Activated T-cell treated with anti-CD3 and anti-CD28 coated beads, Interleukin-2, amount 50 U/mL, for 48 hours (primary cell): Measurements from ENCODE around the gene HLA-DQA2.
"Not testable (repeated sequence)": the region's sequence is repeated elsewhere in the genome, so short reads cannot be mapped to it uniquely, and the experiment has no call there.

Experiments used
- DNase-seq, 2 experiments: peaks; one replicate each; pipeline ENCODE4 v3.0.0-alpha.2; 2020

The HLA-DQA2 gene

DNA sequence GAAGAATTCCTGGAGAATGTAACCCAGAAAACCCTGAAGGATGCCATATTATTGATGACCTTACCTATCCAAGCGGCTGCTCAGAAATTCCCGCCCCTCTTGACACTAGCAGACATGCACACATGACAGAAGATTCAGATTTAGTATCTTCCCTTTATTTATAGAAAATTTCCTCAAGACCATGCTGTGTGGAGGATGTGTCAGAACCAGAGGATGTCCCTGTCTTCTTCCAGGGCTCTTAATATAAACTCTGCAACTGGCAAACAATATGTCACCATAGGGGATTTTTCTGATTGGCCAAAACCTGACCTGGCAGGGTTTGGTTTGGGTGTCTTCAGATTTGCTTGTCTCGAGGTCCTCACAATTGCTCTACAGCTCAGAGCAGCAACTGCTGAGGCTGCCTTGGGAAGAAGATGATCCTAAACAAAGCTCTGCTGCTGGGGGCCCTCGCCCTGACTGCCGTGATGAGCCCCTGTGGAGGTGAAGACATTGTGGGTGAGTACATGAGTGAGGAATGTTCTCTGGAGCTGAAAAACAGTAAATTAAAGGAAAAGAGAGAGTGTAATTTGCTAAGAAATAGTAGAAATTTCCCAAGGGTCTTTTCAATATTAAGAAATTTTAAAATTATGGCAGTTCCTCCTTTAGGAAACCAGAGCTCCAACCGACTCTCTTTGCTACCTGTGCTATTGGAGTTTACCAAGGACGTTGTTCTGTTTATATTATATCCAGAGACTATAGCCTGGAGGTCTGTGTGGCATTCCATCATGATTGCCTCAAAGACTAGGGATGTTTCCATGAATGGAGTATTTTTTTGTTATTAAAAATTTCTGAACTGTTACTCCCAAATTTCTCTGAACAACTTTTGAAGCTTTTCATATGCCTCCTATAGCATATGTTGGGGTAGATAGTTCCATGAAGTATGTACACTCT, at the start of gene HLA-DQA2:
Gene HLA-DQA2 (plus strand): TSS at position 361 of the 930 bp plus-strand sequence. CDS start 53 bp downstream, at position 414.
- DNase-seq: no peak

DNA sequence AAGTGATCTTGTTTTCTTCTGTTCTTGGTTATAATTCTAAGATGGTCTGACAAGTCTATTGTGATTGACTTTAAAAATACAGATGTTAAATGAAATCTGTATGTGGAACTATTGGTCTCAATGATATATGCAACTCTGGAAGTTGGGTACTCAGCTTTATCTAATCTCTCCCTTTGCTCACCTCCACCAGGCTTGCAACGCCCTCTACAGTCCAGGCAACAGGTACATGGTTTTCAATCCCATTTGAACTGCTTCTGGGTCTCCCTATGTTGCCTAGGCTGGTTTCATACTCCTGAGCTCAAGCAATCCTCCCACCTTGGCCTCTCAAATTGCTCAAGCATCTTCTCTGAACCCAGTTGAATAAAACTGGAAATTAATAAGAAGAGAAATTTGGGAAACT, 49.2 kb upstream of the HLA-DQA2 start:
- DNase-seq: peak; percentile 45 to 50

DNA sequence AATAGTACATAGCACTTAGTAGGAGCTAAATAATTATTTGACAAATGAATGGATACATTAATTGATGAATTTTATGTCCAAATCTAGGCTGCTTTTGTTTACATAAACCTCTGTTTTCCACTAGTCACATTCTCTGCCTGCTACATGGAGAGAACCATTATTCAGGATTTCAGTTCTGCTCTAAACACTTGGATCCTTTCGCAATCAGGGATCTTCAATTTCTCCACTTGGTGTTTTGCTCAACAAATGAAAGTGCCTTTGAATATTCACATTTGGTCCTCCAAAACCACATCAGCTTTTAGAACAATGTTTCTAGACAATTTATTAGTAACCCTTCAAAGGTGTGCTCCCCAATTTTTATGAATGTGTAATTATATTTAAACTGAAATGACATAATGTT, 44.2 kb upstream of the HLA-DQA2 start:
- no peak for DNase-seq

DNA sequence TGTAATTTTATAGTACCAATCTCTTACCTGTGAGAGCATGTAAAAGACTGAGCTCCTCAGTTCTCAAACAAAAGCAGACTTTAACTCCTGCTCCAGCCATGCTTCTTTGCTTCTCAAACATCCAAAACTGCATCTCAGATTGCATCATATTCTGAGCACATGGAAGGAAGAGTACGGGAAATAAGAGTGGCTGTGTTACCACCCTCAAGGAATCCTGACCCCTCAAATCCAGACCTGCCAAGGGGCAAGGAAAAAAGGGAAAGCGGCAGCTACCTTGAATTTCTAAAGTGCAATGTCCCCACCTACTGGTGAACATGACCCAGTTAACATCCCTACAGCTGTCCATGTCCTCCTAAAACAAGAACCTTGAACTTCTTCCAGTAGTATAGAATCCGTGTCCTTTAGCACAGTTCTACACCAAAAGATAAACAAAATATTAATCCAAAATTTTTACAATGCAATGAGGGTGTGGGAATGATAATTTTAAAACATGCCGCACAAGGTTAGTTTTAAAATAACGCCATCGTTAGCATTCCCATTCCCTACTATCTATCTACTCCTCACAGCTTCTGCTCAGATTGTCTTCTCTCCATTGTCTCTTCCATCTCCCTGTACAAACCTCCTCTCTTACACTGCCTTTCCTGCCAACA, 40.7 kb upstream of the HLA-DQA2 start:
- peak in 1 of 2 experiments; percentile 30 for DNase-seq

DNA sequence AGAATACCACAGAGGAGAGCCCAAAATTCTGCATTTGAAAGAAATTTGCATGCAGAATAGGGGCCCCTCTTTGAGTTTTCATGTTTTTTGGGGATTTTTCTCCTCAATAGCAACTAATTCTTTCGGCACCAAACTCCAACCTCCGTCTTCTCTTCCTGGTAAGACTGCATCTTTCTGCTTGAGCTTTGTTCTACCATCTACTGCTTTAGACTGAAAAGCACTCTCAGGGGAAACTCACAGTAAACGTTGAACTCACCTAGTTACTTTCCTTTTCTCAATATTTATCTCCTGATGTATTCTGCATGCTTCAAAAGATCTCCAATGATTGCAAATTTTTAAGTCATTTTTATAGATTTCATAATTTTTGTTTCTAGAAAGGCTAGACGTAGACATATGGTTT, 37.8 kb upstream of the HLA-DQA2 start:
- no peak for DNase-seq

DNA sequence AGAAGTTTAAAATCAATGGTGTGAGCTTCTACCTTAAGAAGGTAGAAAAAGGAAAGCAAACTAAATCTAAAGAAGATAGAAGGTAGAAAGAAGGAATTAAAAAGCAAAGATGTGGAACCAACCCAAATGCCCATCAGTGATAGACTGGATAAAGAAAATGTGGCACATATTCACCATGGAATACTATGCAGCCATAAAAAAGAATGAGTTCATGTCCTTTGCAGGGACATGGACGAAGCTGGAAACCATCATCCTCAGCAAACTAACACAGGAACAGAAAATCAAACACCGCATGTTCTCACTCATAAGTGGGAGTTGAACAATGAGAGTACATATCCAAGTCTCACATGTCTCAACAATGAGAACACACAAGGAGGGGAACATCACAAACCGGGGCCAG, 36.0 kb upstream of the HLA-DQA2 start:
- DNase-seq: not testable (repeated sequence)

DNA sequence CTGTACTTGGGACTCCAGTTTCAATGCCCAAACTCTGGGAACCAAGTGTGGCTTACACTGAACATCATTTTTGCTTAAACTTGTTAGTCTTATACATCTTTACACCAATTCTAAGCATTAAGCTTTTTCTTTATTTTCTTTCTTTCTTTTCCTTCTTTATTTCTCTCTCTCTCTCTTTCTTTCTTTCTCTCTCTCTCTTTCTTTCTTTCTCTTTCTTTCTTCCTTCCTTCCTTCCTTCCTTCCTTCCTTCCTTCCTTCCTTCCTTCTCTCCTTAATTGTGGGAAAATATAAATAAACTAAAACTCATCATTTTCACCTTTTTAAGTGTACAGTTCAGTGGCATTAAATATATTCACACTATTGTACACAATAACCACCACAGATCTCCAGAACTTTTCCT, 31.6 kb upstream of the HLA-DQA2 start:
- DNase-seq: no peak

DNA sequence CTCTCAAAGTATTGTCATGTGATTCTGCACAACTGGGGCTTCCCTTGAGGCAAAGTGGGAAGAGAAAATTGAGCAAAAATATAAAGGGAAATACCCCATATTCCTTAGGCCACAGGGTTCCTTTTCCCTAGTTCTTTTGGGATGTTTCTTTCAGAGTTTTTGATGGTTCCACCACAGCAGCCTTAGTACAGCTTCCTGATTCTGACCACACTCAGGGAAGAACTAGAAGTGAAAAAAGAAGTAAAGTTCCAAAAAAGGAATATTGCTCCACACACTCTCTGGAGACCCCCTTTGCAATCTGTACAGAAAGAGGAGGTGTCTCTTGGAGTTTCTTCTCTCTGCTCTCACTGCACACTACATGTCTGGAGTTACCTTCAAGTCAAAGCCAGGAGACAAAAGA, 27.9 kb upstream of the HLA-DQA2 start:
- DNase-seq: no peak

DNA sequence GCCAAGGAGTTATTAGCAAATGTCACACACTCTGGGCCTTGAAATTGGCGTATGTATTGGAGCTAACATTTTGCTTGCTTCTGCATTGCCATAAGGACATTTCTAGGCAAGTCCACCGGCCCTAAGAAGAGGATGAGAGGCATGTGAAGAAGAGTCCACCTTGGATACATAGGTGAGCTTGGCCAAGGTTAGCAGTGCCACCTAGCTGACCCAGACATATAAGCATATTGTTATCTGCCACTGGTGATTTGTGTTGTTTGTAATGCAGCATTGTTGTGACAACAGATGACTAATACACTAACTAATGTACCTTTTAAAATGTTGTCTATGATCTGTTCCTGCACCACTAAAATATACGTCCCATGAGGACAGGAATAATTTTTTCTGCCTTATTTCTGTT, 24.8 kb upstream of the HLA-DQA2 start:
- DNase-seq: no peak

DNA sequence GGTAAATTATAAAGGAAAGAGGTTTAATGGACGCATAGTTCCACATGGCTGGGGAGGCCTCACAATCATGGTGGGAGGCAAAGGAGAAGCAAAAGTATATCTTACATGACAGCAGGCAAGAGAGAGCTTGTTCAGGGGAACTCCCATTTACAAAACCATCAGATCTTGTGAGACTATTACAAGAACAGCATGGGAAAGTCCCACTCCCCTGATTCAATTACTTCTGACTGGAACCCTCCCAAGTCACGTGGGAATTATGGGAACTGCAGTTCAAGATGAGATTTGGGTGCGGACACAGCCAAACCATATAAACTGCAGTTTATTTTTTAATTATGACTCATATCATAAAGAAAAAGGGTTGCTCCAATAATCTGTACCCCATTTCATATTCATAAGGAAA, 22.3 kb upstream of the HLA-DQA2 start:
- no peak for DNase-seq

DNA sequence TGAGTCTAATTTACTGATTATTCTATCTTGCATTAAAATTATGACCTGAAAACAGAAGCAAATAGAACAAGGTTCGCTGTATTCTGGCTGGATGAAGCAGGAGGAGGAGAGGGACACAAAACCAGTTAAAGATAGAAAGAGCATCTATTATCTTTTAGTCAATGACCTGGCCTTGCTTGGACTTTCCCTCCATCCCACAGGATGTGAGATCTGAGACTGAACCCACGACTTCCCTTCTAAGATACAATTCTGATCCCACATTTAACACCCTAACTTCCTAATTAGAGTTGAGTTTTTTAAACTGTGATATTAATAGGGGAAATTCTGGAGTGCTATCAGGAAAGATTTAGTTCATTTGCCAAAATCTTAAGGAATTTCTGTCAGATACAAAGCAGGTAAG, 3.1 kb upstream of the HLA-DQA2 start:
- DNase-seq: no peak

DNA sequence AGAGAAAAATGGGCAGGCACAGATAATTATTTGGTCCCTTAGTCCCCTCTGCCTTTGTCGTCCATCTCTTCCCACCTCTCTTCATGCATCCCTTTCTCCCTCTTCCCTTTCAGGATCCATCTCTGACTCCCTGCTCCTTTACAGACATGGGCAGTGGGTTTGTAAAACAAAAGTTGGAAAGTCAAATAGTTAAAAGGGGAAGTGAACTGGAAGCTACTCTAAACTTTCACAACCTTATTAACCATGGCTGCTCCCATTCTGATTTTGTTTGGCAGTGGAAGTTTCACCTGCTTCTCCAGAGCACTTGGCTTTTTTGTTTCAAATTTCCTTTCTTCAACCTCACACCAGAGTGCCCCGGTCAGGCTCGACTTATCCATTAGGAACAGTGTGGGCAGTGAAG, 1.2 kb downstream of the HLA-DQA2 start:
- no peak for DNase-seq

DNA sequence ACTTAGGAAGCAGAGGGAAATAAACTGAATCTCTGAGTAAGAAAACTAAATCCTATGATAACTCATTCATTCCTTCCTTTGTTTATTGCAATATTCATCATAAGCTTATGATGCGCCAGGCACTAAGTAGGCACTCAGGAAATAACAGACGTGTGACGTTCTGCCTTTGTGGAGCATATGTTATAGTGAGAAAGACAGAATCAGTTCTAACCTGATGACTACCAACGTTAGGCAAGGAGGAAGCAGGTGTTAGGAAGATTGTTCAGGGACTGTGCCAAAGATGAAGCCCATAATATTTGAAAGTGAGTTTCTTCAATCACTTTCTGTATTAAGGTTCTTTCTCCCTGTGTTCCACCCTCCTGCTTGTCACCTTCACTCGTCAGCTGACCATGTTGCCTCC, 3.6 kb downstream of the HLA-DQA2 start:
- DNase-seq: no peak

DNA sequence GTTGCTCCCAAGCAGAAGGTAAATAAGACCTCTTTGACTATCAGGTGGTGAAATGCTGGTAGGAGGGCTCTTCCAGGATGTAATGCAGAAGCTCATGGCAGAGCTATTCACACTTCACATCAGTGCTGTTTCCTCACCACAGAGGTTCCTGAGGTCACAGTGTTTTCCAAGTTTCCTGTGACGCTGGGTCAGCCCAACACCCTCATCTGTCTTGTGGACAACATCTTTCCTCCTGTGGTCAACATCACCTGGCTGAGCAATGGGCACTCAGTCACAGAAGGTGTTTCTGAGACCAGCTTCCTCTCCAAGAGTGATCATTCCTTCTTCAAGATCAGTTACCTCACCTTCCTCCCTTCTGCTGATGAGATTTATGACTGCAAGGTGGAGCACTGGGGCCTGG, 4.5 kb downstream of the HLA-DQA2 start:
- not testable (repeated sequence) for DNase-seq

DNA sequence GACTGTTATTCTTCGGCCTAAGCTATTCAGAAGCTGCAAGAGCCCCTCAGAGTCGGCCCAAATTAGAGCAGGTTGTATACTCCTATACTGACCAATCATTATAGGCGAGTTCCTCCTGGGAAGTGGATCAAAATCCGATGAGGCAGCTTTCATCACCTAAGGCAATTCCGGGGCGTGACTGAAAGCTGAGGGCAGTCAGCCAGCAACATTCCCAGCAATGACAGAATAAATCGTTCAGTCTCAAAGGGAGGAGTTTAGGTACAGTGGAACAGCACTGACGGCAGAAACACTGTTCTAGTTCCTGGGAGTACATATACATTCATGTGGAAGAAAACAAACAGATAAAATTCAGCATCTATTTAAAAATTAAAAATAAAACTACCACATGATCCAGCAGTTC, 11.4 kb downstream of the HLA-DQA2 start:
- no peak for DNase-seq

DNA sequence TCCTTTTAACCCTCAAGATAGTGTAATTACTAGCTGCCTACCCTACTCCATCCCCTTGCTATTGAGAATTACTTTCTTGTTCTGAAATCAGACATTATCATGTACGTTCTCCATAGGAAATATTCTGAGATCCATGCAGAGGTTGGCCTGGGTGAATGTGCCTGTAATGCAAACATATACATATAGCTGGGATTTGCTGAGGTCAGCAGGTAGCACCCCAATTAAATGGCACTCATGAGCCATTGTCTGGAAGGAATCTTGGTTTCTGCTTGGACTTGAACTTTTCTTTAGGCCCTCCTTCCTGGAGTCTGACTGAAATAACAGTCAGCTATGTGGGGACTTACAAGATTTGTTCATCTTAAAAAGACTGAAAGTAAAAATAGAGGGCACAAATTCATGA, 18.5 kb downstream of the HLA-DQA2 start:
- DNase-seq: no peak

DNA sequence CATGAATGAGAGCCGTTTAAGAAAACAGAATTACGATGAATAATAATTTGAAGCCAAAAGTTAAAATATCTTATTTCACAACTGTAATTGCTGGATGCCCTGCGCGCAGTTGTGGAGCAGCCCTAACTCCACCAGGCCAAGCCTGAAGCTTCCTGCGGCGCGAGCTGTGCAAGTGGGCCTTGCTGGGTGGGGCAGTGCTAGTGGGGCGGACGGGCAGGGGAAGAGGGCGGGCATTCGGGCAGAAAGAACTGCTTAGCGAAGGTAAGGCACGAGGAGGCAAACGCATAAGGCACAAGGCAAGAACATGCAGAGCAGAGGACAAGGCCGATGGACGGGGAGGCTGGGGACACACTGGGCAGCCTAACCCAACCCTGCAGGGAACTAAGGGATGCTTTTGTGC, 19.9 kb downstream of the HLA-DQA2 start:
- no peak for DNase-seq

DNA sequence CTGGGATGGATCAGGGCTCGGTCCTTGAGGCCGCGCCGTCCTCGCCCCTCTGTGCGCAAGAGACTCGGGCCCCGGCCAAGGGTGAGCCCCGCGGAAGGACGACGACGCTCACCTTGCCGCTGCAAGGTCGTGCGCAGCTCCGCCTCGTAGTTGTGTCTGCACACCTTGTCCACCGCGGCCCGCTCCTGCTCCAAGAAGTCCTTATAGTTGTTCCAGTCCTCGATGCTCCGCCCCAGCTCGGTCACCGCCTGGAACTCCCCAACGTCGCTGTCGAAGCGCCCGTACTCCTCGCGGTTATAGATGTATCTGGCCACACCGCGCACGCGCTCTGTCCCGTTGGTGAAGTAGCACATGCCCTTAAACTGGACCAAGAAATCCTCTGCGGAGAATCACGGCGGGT, 20.4 kb downstream of the HLA-DQA2 start:
- no peak for DNase-seq

DNA sequence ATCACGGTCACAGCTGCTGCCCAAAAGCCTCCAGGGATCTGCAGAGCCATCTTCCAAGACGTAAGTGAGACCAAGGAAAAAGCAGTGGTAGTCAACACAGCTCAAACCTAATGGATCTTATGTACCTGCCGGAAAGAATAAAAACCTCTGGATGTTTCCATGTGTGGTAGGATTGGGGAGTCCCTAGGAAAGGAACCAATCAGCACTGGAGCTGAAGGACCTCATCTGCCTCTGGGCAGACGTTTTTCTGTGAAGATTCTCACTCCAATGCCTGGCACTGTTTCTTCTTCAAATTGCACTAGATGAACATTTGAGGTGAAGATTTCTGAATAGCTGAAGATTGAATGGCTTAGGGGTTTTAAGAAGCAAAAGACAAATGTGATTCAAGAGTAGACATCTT, 22.2 kb downstream of the HLA-DQA2 start, which contains the start of gene HLA-DQB2:
Gene HLA-DQB2 (minus strand): TSS at position 112 of the 400 bp plus-strand sequence. CDS start 62 bp downstream, at position 50.
- DNase-seq: no peak

DNA sequence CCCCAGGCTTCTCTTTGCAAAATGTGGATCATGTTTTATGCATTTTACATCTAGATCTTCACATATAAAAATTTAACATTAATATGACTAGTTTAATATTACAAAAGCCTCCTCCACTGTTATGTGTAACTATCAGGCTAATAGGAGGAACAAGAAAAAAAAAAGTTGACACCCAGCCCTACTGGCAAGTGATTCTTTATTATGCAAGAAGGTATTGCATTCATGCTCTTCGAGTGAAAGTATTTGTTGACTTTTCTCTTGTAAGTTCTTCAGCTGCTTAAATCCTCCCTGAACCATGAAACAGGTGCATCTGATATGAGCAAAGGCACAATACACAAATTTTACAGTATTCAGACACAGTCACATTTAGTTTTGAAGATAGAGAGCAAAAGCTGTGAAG, 22.9 kb downstream of the HLA-DQA2 start:
- no peak for DNase-seq

DNA sequence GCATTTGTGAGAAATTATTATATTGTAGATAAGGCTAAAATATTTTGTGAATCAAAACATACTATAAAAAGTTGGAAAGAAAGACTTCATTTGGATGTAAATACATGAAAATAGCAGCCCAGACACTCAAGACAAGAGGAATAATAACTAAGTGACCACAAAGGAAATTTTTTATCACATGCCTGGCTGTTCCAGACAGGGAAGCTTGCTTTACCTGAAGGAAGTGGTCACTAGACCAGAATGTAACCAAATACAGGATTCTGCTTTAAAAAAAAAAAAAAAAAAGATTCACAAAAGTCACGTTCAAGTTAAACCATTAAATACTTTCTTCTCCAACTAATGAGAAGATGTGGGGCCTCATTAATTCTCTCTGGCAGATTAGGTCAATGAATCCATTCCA, 31.5 kb downstream of the HLA-DQA2 start:
- DNase-seq: no peak

DNA sequence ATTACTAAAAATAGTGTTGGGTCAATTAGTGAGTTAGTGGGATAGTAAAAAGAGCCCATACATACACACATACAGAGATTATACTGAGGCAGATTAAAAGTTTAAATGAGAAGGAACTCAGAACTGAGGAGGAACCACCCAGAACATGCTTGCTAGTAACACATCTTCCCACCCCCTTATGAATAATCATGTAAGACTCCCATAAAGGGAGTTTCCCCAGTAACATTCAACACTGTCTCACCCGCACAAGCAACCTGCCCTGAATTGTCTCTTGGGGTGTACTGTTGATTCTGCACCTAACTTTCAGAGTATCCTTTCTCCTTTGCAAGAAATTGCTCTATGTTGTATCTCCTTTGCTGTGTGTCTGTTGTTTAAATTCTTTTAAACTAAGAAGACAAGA, 33.2 kb downstream of the HLA-DQA2 start:
- DNase-seq: no peak

DNA sequence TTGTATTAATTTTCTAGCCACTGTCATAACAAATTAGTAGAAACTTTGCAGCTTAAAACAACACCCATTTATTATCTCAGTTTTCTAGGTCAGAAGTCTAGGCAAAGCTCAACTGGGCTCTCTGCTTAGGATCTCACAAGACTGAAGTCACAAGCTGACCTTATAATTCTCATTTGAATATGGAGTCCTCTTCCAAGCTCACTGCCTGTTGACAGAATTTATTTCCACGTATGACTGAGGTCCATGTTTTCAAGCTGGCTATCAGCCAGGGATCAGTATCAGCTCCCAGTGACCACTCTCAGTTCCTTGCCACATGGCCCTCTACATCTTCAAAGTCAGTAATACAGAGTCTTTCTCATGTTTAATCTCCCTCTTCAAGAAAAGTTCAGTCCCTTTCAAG, 33.9 kb downstream of the HLA-DQA2 start:
- DNase-seq: no peak

DNA sequence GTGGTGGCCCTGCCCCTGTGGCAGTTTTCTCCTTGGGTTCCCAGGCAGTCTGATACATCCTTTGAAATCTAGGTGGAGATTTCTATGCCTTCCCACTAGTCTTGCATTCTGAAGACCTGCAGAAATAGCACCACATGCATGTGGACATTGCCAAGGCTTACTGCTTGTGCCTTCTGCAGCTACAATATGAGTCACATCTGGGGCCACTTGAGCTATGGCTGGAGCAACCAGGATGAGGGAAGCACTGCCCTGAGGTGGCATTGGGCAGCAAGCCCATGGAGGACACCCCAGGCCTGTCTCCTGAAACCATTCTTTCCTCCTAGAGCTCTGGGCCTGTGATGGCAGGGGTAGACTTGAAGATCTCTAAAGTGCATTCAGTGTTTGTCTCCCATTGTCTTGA, 37.8 kb downstream of the HLA-DQA2 start:
- DNase-seq: no peak
